Transverse colon (tissue), 4 donors: ENCODE results near the gene PLA2G15.

Experiments used
- EP300 ChIP-seq: sonication (generic); formaldehyde crosslinking; IDR thresholded peaks from one replicate; pipeline ENCODE4 v1.6.1; 2017; ENCODE audit warnings: antibody characterized with exemption, low read depth
- POLR2A ChIP-seq: fragments of 450-650 bp; IDR thresholded peaks from one replicate; pipeline ENCODE4 v1.6.1; 2016; ENCODE audit warnings: antibody characterized with exemption, mild to moderate bottlenecking, moderate library complexity
- POLR2AphosphoS5 ChIP-seq, 3 donors: sonication (generic); formaldehyde crosslinking; IDR thresholded peaks; one replicate each; pipeline ENCODE4 v1.6.1; 2016; ENCODE audit warnings: antibody characterized with exemption in 3 of 3
- TF ChIP-seq, protein P1 (sequence below), 5 experiments: fragments of 200-600 bp in 3 of 5; fragments of 450-650 bp in 2 of 5; sonication (generic) in 3 of 5; IDR thresholded peaks; 1 replicate in 2 of 5; 2 replicates in 3 of 5; pipeline ENCODE4 v1.5.1; 2016 to 2017; ENCODE audit warnings: antibody characterized with exemption in 5 of 5, inconsistent platforms in 3 of 5, mild to moderate bottlenecking in 2 of 5, moderate library complexity in 1 of 5

DNA sequence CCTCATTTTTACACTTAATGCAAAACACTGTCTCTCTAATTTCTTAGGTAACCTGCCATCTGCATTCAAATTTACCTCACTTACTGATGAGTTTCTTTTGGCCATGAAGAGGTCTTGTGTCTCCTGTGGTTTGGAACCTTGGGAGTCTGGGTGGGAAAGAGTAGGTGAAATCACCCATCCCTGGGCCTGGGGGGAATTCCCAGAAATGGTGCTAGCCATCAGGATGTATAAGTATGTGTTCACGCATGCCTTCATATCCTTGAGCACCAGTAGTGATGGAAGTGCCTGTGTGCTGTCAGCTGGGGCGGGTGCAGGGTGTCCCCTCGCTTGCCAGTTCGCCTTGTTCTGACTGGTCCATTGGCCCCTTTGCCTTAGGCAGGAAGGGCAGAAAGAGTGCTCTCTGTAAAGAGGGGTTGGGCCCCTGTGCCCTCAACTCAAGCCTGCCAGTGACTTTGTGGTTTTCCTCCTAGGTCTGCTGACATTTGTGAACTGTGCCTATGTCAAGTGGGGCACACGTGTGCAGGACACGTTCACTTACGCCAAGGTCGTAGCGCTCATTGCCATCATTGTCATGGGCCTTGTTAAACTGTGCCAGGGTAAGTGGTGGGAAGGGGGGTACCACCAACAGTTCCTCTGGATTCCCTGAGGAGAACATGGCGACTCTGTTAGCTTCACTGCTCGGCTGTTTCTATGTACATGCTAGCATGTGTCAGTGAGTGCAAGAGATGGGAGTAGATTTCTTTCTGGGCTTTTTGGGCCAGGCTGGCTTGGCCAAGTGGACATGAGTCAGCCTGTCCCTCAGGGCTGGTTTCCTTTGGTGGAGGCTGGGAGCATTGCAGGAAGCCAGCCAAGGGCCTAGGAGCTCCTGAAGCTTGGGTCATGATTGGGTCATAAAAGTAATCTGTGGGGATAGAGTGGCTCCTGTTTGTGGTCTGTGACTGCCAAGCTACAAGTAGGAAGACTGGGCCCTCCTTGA lies 42.4 kb downstream of the PLA2G15 start:
- TF ChIP-seq POLR2A (no peak), POLR2AphosphoS5 (IDR thresholded peaks at IDR 0.05) (no peak), EP300 (no peak)
- TF ChIP-seq, protein P1, sequence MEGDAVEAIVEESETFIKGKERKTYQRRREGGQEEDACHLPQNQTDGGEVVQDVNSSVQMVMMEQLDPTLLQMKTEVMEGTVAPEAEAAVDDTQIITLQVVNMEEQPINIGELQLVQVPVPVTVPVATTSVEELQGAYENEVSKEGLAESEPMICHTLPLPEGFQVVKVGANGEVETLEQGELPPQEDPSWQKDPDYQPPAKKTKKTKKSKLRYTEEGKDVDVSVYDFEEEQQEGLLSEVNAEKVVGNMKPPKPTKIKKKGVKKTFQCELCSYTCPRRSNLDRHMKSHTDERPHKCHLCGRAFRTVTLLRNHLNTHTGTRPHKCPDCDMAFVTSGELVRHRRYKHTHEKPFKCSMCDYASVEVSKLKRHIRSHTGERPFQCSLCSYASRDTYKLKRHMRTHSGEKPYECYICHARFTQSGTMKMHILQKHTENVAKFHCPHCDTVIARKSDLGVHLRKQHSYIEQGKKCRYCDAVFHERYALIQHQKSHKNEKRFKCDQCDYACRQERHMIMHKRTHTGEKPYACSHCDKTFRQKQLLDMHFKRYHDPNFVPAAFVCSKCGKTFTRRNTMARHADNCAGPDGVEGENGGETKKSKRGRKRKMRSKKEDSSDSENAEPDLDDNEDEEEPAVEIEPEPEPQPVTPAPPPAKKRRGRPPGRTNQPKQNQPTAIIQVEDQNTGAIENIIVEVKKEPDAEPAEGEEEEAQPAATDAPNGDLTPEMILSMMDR (IDR thresholded peaks at IDR 0.05) = no peak
